WTC11 (cell line): ENCODE data around the gene COG5. TPM values are rescaled to one million over a fixed set of nuclear protein-coding genes. Genes with fewer than 3 reads are reported as not detected.

Source experiments
- ATAC-seq: fragments of 200-7000 bp; cut with Tn5 transposase; 2 replicates; pipeline ENCODE4 v1.10.0; 2021; ENCODE audit warnings: mild to moderate bottlenecking, moderate library complexity
- CTCF ChIA-PET: fragments of 300-600 bp; sonication (Branson Sonifier 250); formaldehyde crosslinking; loops from one replicate; lab custom pipeline; 2021; ENCODE audit warnings: antibody characterized with exemption; lab: Charles Lee
- POLR2A ChIA-PET: fragments of 350-600 bp; sonication (Branson Sonifier 250); formaldehyde crosslinking; loops from one replicate; lab custom pipeline; 2021; ENCODE audit warnings: antibody characterized with exemption; lab: Charles Lee
- DNase-seq: peaks from one replicate; pipeline ENCODE4 v3.0.0; 2021; ENCODE audit warnings: low spot score
- H3K27ac Mint-ChIP-seq: 2 replicates; pipeline ENCODE4 v1.8.0; 2021; ENCODE audit warnings: mixed read lengths
- H3K27me3 Mint-ChIP-seq: 2 replicates; pipeline ENCODE4 v1.8.0; 2021; ENCODE audit warnings: low read depth, mild to moderate bottlenecking, moderate library complexity, mixed read lengths
- H3K36me3 Mint-ChIP-seq: 2 replicates; pipeline ENCODE4 v1.8.0; 2021; ENCODE audit warnings: mixed read lengths
- H3K4me1 Mint-ChIP-seq: 2 replicates; pipeline ENCODE4 v1.8.0; 2022; ENCODE audit warnings: mixed read lengths
- H3K4me3 Mint-ChIP-seq: 2 replicates; pipeline ENCODE4 v1.8.0; 2021; ENCODE audit warnings: mild to moderate bottlenecking, moderate library complexity, mixed read lengths
- H3K9me3 Mint-ChIP-seq: 2 replicates; pipeline ENCODE4 v1.8.0; 2021; ENCODE audit warnings: mixed read lengths
- AFF4 ChIP-seq: sonication (generic); formaldehyde crosslinking; IDR thresholded peaks from 2 replicates; pipeline ENCODE4 v1.8.1; 2023; ENCODE audit warnings: mild to moderate bottlenecking, missing genetic modification reagents, borderline replicate concordance
- ESRRA ChIP-seq: sonication (generic); formaldehyde crosslinking; IDR thresholded peaks from 2 replicates; pipeline ENCODE4 v1.8.1; 2022; ENCODE audit warnings: mild to moderate bottlenecking, missing genetic modification reagents, borderline replicate concordance
- ETV6 ChIP-seq: sonication (generic); formaldehyde crosslinking; IDR thresholded peaks from 2 replicates; pipeline ENCODE4 v1.8.1; 2022; ENCODE audit warnings: mild to moderate bottlenecking, missing genetic modification reagents
- GABPB1 ChIP-seq: sonication (generic); formaldehyde crosslinking; IDR thresholded peaks from 2 replicates; pipeline ENCODE4 v1.8.1; 2023; ENCODE audit warnings: mild to moderate bottlenecking, missing genetic modification reagents
- GTF2I ChIP-seq: fragments of 250-450 bp; sonication (Bioruptor Pico); conservative IDR thresholded peaks from 2 replicates; pipeline ENCODE4 v1.4.0; 2021; ENCODE audit warnings: mild to moderate bottlenecking
- MYBL2 ChIP-seq: sonication (generic); formaldehyde crosslinking; IDR thresholded peaks from 2 replicates; pipeline ENCODE4 v1.8.1; 2023; ENCODE audit warnings: mild to moderate bottlenecking, moderate library complexity, missing genetic modification reagents
- NFYB ChIP-seq: sonication (generic); formaldehyde crosslinking; conservative IDR thresholded peaks from 2 replicates; pipeline ENCODE4 v1.8.0; 2022; ENCODE audit warnings: low read depth, missing genetic modification reagents
- NR3C1 ChIP-seq: sonication (generic); formaldehyde crosslinking; conservative IDR thresholded peaks from 2 replicates; pipeline ENCODE4 v1.8.1; 2023; ENCODE audit warnings: low read depth, mild to moderate bottlenecking, missing genetic modification reagents
- PRDM15 ChIP-seq: sonication (generic); formaldehyde crosslinking; IDR thresholded peaks from 2 replicates; pipeline ENCODE4 v1.8.0; 2022; ENCODE audit warnings: missing genetic modification reagents
- PRRX2 ChIP-seq: fragments of 250-450 bp; sonication (Bioruptor Pico); IDR thresholded peaks from 2 replicates; pipeline ENCODE4 v1.8.0; 2021; ENCODE audit warnings: mild to moderate bottlenecking
- SMAD3 ChIP-seq: sonication (generic); formaldehyde crosslinking; IDR thresholded peaks from 2 replicates; pipeline ENCODE4 v1.8.0; 2022; ENCODE audit warnings: missing genetic modification reagents, mild to moderate bottlenecking, borderline replicate concordance
- SP1 ChIP-seq: sonication (generic); formaldehyde crosslinking; conservative IDR thresholded peaks from 2 replicates; pipeline ENCODE4 v1.8.1; 2022; ENCODE audit warnings: missing genetic modification reagents
- STAT6 ChIP-seq: sonication (generic); formaldehyde crosslinking; conservative IDR thresholded peaks from 2 replicates; pipeline ENCODE4 v1.8.1; 2023; ENCODE audit warnings: mild to moderate bottlenecking, low read depth, missing genetic modification reagents, moderate library complexity
- TCF7 ChIP-seq: sonication (generic); formaldehyde crosslinking; IDR thresholded peaks from 2 replicates; pipeline ENCODE4 v1.8.0; 2022; ENCODE audit warnings: mild to moderate bottlenecking, low read depth, missing genetic modification reagents, moderate library complexity
- TEAD4 ChIP-seq: sonication (generic); formaldehyde crosslinking; IDR thresholded peaks from 2 replicates; pipeline ENCODE4 v1.8.0; 2022; ENCODE audit warnings: mild to moderate bottlenecking, missing genetic modification reagents
- TP53 ChIP-seq: sonication (generic); formaldehyde crosslinking; IDR thresholded peaks from 2 replicates; pipeline ENCODE4 v1.8.1; 2023; ENCODE audit warnings: mild to moderate bottlenecking, missing genetic modification reagents
- ZNF121 ChIP-seq: sonication (generic); formaldehyde crosslinking; IDR thresholded peaks from 2 replicates; pipeline ENCODE4 v1.8.0; 2023; ENCODE audit warnings: missing genetic modification reagents
- ZNF281 ChIP-seq: sonication (generic); formaldehyde crosslinking; IDR thresholded peaks from 2 replicates; pipeline ENCODE4 v1.8.0; 2023; ENCODE audit warnings: mild to moderate bottlenecking, missing genetic modification reagents
- ZNF423 ChIP-seq: fragments of 250-450 bp; sonication (Bioruptor Pico); IDR thresholded peaks from 2 replicates; pipeline ENCODE4 v2.1.2; 2022; ENCODE audit warnings: mild to moderate bottlenecking, moderate library complexity
- total RNA-seq: library from RNA; stranded (reverse); gene quantifications from 3 replicates; pipeline ENCODE4 v1.2.3, GENCODE V29; 2021

The COG5 gene
- total RNA-seq, 1 experiment from 2014 or later = 23.8 TPM

- ChIA-PET CTCF (no interaction called here), POLR2A (no interaction called here)
- no peak for TF ChIP-seq ZNF423 (CRISPR knock-in tag)
- TF ChIP-seq ESRRA (CRISPR knock-in tag) = no peak
- no peak for TF ChIP-seq SMAD3
- no peak for TF ChIP-seq MYBL2 (CRISPR knock-in tag)
- TF ChIP-seq AFF4 = no peak
- Mint-ChIP-seq H3K27ac (no peak overlapping the region), H3K4me1 (peaks cover 6% of the 10 kb centered on the region), H3K36me3 (no peaks in the 10 kb centered on the region), H3K4me3 (no peak overlapping the region), H3K27me3 (no peaks in the 10 kb centered on the region), H3K9me3 (no peaks in the 10 kb centered on the region)
- DNase-seq (no peak), ATAC-seq (no peak)
These were observed 37.1 kb upstream of the COG5 start for GRCh38 chr7:107600816-107601215.

- TF ChIP-seq GABPB1 (CRISPR knock-in tag) (no peak), SP1 (CRISPR knock-in tag) (no peak), TCF7 (CRISPR knock-in tag) (no peak), TP53 (CRISPR knock-in tag) (no peak), PRDM15 (CRISPR knock-in tag) (no peak), TEAD4 (CRISPR knock-in tag) (no peak), NFYB (CRISPR knock-in tag) (no peak), PRRX2 (no peak), ZNF281 (CRISPR knock-in tag) (no peak), ZNF121 (CRISPR knock-in tag) (no peak), NR3C1 (CRISPR knock-in tag) (no peak), ETV6 (CRISPR knock-in tag) (no peak), GTF2I (CRISPR knock-in tag) (no peak), STAT6 (no peak)
- H3K4me3 Mint-ChIP-seq = no peak overlapping the region
- ATAC-seq = no peak
- H3K27me3 Mint-ChIP-seq = no peaks in the 10 kb centered on the region
- CTCF ChIA-PET = no interaction called here
- no peak for DNase-seq
- no peaks in the 10 kb centered on the region for H3K9me3 Mint-ChIP-seq
- H3K27ac Mint-ChIP-seq = no peak overlapping the region
- POLR2A ChIA-PET = no interaction called here
- peaks cover 5% of the 10 kb centered on the region; the same call in 1 of the 2 replicates for H3K36me3 Mint-ChIP-seq
- peaks cover 6% of the 10 kb centered on the region for H3K4me1 Mint-ChIP-seq
These were observed 35.5 kb upstream of the COG5 start for GRCh38 chr7:107599262-107599661.
